AG09309 (cell line): ENCODE results near the gene S100A7.

Source experiments
- DNase-seq: peaks from one replicate; pipeline ENCODE4 v3.0.0-alpha.2; 2010; ENCODE audit warnings: low read depth
- H3K4me3 ChIP-seq: 2 replicates; pipeline ENCODE4 v1.5.1; 2011; ENCODE audit warnings: mild to moderate bottlenecking, low read depth, low read length, moderate library complexity; ENCODE audit not compliant: control insufficient read depth
- CTCF ChIP-seq: IDR thresholded peaks from 2 replicates; pipeline ENCODE4 v1.5.1; 2011; ENCODE audit warnings: mild to moderate bottlenecking, low read depth, low read length, inconsistent platforms; ENCODE audit not compliant: insufficient read depth, control insufficient read depth; ENCODE audit errors: missing control alignments

The S100A7 gene

GRCh38 chr1:153432874-153433681 is 27.4 kb downstream of the S100A7 start:
- no peak overlapping the region for H3K4me3 ChIP-seq
- no peak for TF ChIP-seq CTCF
- no peak for DNase-seq

GRCh38 chr1:153431928-153432327 is 28.5 kb downstream of the S100A7 start:
- no peak for DNase-seq
- no peak for TF ChIP-seq CTCF
- H3K4me3 ChIP-seq = no peak overlapping the region

- H3K4me3 ChIP-seq = no peak overlapping the region
- no peak for TF ChIP-seq CTCF
- DNase-seq = no peak
Observed at GRCh38 chr1:153431427-153431826, 29.0 kb downstream of the S100A7 start.

- DNase-seq = no peak
- no peak for TF ChIP-seq CTCF
- H3K4me3 ChIP-seq = no peak overlapping the region
Observed at GRCh38 chr1:153431002-153431401, 29.4 kb downstream of the S100A7 start.

GRCh38 chr1:153430561-153430960 is 29.9 kb downstream of the S100A7 start:
- no peak for TF ChIP-seq CTCF
- no peak for DNase-seq
- H3K4me3 ChIP-seq = no peak overlapping the region

GRCh38 chr1:153430166-153430553 is 30.3 kb downstream of the S100A7 start:
- TF ChIP-seq CTCF = no peak
- H3K4me3 ChIP-seq = no peak overlapping the region
- DNase-seq = no peak
